Stimulated activated CD8-positive, alpha-beta memory T cell treated with anti-CD3 and anti-CD28 coated beads, Interleukin-12 subunit alpha, Interleukin-12 subunit beta, amount 100 ng/mL, for 1 hour (primary cell): ENCODE results near the gene RORC.

ENCODE experiments used
- DNase-seq: peaks from one replicate; pipeline ENCODE4 v3.0.0-alpha.2; 2020; ENCODE audit warnings: low read depth

Gene RORC

DNA sequence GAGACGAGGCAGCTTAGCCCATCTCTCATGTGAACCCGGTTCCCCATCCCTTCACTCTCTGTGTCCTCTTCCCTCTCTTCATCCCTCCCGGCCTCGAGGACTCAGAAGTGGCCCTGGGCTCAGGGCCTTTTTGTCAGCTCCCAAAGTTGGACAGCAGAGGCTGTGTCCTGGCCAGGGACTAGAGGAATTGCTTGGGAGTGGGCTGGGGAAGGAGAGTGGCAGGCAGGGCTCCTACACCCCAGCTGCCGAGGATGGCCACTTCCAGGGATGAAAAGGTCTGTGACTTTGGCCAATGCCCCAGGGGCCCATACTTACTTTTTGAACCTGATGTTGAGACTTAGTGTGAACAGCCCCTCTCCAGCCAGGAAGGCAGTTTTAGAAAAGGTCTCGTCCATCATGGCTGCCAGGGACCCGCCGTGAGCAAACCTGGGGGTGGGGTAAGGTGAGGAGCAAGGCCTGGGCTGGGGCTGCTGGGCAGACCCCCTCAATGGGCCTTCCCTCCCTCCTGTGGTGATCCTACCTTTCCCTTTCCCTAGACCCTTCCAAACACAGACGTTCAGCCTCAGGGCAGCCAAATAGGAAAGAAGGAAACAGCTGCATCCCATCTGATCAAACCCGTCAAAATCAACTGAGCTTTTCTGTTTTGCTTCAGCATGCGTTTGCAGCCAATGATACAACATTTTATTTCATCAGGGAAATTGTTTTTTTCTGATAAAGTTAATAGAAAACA is 16.4 kb upstream of the RORC start:
- DNase-seq = no peak

DNA sequence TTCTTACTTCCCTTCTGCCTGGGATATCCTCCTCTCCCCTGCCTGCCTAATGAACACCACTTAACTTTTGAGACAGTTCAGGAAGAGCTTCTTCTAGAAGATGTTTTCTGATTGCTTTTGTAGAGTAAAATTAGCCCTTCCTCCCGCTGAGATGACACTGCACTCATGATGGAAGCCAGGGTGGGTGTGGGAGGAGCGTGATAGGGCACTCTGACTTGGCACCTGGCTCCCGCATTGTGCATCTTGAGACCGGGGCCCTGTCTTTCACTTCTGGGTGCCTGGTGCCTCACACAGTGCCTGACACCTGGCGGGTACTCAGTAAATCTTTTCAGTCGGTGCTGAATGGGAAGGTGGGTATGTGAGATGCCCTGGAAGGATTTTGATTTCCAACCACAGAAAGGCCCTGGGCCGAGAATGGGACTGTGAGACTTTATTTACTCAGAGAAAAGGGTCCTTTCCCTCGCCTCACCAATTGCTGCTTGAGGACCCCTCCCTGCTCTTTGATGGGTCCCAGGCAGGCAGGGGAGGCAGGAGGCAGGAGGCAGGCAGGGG is 15.2 kb upstream of the RORC start:
- DNase-seq = no peak

DNA sequence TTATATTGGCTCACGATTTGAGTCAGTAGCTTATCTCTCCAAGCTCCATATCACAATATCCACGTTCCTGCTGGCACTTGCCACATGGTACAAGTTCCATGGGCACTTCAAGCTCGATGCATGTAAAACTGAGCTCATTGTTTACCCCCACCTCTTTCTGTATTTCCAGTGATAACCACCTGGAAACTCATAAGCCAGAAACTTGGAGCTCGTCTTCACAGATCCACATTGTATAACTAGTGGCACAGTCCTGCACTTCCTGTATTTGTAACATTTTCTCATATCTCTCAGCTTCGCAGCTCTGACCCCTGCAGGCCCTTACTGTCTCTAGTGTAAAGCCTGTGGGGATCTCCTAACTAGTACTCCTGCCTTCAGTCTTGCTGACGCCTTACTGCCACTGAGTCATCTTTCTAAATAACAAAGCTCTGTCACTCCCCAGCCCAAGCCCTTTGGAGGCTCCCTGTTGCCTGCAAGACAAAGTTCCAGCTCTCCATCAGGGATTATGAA is 14.5 kb upstream of the RORC start:
- no peak for DNase-seq

DNA sequence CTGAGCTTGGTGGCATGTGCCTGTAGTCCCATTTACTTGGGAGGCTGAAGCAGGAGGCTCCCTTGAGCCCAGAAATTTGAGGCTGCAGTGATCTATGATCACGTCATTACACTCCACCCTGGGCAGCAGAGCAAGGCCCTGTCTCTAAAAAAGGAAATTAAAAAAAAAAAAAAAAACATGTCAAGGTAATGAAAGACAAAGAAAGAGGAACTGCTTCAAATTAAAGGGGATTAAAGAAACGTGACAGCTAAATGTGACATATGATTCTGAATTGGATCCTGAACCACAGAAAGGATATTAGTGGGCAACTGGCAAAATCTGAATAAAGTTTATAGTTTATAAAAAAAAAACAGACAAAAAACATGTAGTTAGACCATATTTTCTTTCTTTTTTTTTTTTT is 11.8 kb upstream of the RORC start:
- DNase-seq = no peak

DNA sequence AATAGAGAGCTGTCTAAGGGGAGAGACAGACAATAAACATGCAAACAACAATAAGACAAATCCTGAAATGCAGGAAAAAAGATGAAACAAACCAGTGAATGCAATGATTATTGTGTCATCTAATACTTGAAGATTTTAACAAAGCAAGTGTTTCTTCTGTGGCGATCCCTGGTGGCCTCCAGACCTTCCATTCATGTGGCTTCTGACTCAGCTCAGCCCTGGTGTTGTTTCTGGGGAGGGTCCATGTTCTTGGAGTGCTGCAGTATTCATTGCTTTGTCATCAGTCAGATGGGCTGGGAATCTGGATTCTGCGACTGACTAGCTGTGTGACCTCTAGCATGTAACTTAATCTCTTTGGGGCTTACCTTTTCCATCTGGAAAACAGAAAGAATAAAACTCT is 9.5 kb upstream of the RORC start:
- DNase-seq = no peak

DNA sequence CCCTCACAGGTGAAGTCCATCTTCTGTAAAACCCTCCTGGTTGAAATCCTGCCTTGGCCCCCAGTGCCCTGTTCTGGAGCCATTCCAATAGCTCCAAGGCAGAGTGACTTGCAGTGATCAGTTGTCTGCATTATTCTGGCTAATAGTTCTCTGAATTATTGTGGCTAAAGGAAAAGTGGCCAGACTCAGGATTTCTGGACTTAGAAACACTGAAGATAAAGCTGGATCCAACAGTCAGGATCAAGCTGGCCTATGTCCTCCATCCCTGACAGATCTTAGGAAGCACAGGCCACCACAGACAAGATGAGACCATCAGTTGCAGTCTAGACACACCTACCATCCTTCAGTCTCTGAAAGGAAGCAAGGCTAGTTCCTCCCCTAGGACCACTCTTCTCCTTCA is 8.8 kb upstream of the RORC start:
- DNase-seq = no peak

DNA sequence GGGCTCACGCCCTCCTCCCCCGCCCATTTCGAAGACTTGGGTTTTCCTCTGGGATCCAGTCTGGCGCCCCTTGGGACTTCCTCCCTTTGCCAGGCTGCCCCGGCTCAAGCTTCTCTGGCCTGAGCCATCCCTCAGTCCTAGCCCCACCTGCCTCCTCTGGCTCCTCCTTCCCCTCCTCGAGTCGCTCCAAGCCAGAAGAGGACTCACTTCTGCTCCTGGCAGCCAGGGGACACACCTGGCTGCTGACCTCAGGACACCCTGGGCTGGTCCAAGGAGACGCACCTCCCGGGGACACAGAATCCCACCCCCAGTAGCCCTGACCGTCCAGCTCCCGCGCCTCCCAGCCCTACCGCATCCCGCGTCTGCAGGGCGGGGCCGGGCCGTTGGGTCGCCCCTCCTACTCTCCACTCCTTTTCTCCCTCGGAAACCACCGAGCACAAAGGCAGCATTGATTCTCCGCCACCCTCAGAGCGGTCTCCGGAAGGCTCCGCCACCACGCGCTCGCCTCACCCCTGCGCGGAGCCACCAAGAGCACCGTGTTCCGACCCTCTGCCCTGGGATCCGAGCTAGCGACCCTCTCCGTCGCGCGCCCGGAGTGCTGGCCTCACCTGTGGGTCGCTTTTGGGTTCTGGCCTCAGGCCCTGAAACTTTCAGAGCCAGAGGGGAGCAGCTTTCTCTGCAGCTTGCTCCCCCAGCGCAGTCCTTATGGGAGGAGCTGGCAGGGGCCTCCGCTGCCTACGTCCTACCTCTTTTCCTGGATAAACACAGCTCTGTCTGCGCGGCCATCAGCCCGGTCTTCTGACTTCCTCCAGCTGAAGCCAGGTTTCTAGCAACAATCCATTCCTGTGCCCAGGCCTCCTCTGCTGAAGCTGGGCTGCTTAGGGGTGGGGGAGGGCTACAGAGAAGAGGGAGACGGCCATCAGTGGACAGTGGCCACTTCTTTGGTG is 8.1 kb upstream of the RORC start, which contains the start of gene C2CD4D:
TSS of gene C2CD4D (minus strand) at position 364 of the 947 bp plus-strand sequence. CDS start 831 bp downstream, outside the sequence.
- DNase-seq = peak; percentile 45

DNA sequence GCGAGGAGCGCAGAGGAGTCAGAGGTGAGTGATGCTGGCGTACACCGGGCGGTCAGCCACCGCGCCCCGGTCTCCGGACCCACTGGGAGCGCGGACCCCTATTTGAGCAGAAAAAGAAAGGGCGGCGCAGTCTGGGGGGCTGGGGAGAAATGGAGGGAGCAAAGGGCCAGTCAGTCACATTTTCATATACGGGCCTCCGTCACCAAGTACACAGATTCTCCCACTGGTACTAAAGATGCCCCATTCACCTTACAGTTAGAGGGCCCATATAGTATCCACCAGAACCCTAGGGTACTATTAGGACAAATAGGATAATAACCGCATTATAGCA is 7.4 kb upstream of the RORC start:
- no peak for DNase-seq

DNA sequence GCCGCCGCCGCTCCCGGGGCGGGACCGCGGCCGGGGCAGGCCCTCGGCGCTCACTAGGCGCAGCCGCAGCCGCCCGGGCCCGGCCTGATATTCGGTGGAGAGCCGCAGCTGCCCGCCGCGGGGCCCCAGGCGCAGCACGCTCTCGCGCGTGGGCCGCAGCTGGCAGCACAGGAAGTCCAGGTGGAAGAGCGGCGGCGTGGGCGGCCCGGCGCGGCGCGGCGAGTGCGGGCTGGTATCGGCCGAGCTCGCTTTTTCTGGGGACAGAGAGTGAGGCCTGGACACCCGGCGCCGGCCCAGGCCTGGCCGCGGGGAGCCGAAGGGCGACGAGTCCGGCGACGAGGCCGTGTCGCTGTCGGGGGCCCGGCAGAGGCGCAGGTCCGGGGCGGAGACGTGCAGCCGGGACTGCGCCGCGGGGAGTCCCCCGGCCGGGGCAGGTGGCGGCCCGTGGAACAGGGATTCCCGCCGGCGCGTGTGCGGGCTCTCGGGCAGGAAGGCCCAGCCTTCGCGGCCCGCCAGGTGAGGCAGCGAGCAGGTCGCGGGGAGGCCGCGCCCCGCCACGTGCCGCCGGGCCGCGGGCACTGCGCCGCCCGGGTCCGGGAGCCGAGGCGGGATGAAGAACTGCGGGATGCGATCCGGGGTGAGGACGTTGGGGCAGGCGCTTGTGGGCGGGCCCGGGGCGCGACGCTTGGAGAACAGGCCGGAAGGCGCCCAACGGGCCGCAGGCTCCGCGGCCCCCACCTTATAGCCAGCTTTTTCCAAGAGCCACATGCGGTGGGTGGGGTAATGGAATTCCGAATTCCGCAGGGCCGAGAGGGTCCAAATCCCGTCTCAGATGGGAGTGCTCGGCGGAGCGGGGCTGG is 6.8 kb upstream of the RORC start:
- no peak for DNase-seq

DNA sequence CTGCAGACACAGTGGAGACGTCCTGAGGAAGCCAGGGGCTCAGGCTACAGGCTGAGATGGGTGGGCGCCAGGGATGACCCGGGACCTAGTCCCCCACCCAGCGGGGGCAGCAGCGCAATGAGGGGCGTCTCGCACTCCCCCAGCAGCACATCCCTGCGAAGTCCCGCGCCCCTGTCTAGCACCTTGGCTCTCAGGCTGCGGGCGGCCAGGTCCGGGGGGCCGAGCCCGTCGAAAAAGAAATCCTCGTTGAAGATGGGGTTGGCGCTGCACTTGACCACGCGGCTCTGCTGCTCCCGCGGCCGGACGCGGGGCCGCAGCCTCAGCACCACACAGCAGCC is 6.3 kb upstream of the RORC start:
- DNase-seq = no peak

DNA sequence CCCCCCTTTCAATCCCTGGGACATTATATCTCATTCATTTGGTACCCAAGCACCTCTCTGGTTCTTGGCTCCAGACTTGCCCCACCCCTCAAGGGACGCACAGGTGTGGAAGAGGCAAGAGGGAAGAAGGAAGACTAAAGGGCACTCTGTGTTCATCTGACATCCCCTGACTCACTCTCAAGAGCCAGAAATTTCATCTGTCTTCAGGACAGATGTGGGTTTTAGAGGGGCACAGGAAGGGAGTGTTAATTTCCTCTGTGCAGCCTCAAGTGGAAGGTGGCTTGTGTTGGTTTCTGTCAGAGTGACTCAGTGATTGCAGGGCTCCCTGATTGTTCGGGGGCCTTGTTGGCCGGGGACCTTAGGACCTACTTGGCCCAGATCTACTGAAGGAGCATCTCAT is 5.6 kb upstream of the RORC start:
- no peak for DNase-seq

DNA sequence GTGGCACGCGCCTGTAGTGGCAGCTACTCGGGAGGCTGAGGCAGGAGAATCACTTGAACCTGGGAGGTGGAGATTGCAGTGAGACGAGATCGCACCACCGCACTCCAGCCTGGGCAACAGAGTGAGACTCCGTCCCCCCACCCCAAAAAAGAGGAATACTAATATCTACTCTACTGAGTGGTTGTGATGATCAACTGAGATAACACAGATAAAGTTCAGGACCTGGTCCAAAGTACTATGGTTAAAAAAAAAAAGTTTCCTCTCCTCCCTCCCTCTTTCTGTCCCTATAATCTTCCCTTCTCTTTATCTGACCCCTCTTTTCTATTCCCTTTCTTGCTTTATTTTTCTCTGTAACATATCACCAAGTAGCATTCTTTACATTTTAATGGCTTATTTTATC is 4.0 kb upstream of the RORC start:
- no peak for DNase-seq

DNA sequence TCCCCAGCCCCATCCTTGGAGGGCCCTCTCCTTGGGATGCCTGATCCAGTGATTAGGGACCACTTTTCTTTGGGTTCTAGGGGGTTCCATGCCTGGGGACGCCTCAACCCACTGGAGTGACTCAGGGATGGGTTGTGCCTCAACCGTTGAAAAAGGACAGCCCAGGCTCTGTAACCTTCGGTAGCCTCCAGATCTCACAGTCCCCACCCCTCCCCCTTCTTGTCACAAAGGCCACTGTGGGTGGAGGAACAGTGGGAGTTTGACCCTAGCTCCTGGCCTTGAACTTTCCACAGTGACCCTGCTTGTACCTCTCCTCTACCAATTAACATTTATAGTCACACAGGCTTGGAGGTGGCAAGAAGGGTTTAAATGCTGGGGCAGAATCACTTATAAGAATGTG is 2.6 kb upstream of the RORC start:
- DNase-seq = no peak

DNA sequence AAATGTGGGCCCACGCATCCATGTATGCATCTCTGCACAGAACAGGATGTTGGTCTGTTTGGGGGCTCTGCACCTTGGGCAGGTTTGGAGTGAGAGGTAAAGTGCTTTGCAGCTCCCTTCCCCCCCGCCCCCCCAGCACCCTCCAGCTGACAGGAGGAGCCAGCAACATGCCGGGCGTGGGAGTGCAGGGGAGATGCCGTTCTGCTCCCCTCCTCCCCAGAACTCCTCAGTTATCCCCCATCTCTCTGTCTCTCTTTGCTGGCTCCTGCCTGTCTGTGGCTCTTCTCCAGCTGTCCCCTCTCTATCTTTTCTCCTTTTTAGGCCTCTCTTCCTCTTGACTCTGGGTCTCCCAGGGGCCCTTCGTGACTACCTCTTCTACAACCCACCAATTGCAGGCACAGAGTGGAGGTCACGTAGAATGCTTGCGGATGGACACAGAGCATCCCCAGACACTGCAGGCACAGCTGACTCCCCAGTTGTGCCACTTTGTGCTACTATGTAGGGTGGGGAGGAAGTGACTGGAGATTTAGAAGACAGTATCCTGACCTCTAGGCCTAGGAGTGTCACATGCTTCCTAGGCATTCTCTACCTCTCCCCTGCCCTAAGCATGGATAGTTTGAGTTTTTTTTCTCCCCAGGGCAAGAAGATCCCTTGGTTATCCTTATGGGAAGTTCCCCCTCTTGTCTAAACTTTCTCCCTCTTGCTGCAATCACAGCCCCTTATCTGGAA is 1.7 kb upstream of the RORC start:
- no peak for DNase-seq

DNA sequence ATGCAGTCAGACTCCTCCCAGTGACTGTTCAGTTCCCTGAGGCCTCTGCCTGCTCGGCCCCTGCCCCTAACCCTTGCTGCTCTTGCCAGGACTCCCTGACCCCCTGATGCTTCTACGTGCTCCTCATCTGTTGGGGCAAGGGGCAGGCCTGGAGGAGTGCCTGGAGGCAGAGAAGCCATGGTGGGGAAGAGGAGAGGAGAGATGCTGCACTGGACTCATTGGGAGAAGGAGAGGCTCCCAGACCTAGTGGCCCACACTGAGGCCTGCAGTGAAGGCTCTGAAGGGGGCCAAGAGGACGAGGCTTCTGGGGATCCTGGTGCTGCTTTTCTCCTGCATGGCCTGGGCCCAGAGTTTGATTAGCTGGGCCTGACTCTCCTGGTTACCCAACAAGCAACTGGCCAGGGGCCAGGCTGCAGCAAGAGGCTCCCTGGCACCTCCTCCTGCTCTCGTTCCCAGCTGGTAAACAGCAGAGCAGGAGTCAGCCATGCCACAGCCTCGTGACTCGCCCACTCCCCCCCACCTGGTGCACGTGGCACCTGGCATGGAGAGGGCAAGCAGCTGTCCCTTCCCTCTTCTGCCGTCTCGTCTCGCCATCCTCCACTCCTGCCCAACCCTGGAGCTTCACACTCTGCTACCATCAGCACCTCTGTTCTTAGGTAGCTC is 847 bp upstream of the RORC start:
- DNase-seq = no peak

DNA sequence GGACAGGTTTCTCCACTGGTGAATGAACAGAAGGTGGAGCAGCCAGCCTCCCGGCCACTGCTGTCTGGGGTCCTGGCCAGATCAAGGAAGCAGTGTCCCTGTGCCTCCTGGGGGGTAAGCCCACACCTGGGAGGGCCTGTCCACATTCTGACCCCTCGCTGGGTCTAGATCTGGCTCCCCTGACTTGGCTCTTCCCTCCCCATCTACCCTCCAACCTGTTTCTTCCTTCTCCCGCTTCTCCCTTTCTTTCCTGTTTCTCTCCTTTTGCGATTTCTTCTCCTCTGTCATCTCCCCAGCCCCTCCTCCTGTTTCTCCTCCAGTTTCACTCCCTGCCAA is 378 bp downstream of the RORC start:
- no peak for DNase-seq

DNA sequence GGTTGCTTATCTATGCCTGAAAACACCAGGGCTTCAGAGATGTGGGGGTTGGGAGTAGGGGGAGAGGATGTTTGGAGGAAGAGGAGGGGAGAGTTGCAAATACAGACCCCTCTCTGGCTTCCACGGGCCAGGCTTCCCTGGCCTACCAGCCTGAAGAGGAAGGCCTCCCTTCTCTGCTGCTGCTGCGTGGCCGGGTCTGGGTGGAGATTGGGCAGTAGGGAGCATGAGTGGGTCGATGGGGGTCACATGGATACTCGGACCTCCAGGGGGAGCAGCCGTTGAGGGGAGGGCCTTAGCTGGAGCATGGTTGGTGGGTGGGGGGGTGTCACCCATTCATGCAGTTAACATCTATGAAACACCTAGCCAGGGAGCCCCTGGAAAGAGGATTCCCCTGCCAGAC is 1.5 kb downstream of the RORC start:
- no peak for DNase-seq

DNA sequence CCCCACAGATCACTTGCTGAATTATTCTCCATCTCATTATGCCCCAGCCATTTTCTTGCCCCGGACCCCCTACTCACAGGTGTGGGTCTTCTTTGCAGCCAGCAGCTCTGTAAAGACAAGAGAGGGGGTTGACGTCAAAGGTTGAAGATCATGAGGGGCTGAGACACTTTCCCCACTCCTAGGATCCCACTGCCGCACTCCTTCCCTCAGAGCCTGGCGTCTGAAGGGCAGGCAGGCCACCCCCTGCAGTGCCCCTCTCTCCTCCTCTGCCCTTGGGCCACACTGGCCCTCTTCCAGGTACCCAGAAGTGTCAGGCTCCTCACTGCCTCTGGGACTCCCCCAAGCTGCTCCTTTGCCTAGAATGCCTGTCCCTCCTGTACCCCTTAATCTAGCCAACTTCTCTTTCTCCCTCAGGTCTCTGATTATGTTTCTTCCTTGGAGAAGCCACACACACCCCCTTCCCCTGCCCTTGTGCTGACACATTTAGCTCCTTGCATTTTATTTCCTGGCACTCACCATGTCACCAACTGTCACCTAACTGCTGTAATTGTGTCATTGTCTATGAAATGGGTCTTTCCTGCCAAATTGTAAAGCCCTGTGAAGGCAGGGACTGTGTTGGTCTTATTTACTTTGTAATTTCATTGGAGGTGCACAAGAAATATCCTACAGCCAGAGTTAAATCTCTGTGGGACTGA is 2.1 kb downstream of the RORC start:
- DNase-seq = no peak

DNA sequence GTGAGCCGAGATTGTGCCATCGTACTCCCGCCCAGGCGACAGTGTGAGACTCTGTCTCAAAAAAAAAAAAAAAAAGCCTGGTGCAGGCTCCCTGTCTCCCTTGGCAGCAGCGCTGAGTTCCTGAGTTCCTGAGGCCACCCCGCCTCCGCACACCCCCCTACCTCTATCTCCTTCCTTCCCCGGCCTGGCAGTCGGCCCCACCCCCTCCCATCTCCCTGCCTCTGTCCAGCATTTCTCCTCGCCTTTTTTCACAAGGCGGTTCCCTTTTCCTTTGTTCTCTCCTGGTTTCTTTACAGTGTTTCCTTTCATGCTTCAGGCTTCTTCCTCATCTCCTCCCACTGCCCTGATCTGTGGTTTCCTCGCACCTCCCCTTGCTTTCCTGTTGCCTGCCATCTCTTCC is 2.7 kb downstream of the RORC start:
- no peak for DNase-seq

DNA sequence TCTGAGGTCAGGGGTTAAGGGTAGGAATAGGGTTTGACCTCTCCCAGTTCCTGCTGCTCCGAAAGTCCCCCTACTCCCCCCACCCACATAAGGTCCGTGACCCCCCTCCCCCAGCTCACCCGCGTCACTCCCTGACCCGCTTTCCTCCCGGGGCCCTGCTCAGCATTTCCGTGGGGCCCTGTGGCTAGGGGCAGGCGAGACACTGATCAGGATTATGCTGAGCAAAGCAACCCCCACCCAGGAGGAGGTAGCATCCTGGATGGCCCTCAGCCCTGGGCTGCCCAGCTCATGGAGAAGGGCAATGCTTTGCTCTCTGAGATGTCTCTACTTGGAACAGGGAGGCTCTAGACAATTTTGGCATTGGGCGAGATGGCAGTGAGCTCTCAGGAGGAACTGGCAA is 3.7 kb downstream of the RORC start:
- no peak for DNase-seq
